Hepatocyte (in vitro differentiated cells): ENCODE results near the gene FHL3. TPM values are rescaled to one million over a fixed set of nuclear protein-coding genes. Genes with fewer than 3 reads are reported as not detected.

Source experiments
- DNase-seq: peaks from one replicate; pipeline ENCODE4 v3.0.0-alpha.2; 2016; ENCODE audit warnings: low spot score
- H2AFZ ChIP-seq: fragments of 200-600 bp; sonication (generic); 2 replicates; pipeline ENCODE4 v1.6.0; 2016; ENCODE audit warnings: antibody characterized with exemption, mild to moderate bottlenecking
- H3K27ac ChIP-seq: fragments of 200-600 bp; sonication (generic); 2 replicates; pipeline ENCODE4 v1.5.1; 2016; ENCODE audit warnings: mild to moderate bottlenecking
- H3K27me3 ChIP-seq: fragments of 200-600 bp; sonication (generic); 2 replicates; pipeline ENCODE4 v1.6.1; 2016
- H3K36me3 ChIP-seq: fragments of 200-600 bp; sonication (generic); replicated peaks from 2 replicates; pipeline ENCODE4 v1.5.1; 2016; ENCODE audit warnings: low read depth; ENCODE audit not compliant: insufficient read depth
- H3K4me1 ChIP-seq: fragments of 200-600 bp; sonication (generic); 2 replicates; pipeline ENCODE4 v1.5.1; 2016; ENCODE audit warnings: mild to moderate bottlenecking, moderate library complexity; ENCODE audit not compliant: insufficient read depth
- H3K4me2 ChIP-seq: fragments of 200-600 bp; sonication (generic); 2 replicates; pipeline ENCODE4 v1.6.0; 2016
- H3K4me3 ChIP-seq: fragments of 200-600 bp; sonication (generic); 2 replicates; pipeline ENCODE4 v1.5.1; 2016; ENCODE audit warnings: mild to moderate bottlenecking
- H3K79me2 ChIP-seq: fragments of 200-600 bp; sonication (generic); 2 replicates; pipeline ENCODE4 v1.6.0; 2017; ENCODE audit warnings: mild to moderate bottlenecking
- H3K9me2 ChIP-seq: fragments of 200-600 bp; sonication (generic); replicated peaks from 2 replicates; pipeline ENCODE4 v1.6.0; 2017; ENCODE audit warnings: mild to moderate bottlenecking; ENCODE audit not compliant: insufficient read depth
- H3K9me3 ChIP-seq: fragments of 200-600 bp; sonication (generic); 2 replicates; pipeline ENCODE4 v1.5.1; 2016; ENCODE audit warnings: low read depth, mild to moderate bottlenecking
- H4K20me1 ChIP-seq: fragments of 200-600 bp; sonication (generic); 2 replicates; pipeline ENCODE4 v1.6.0; 2016; ENCODE audit warnings: mild to moderate bottlenecking; ENCODE audit not compliant: insufficient read depth, poor library complexity, severe bottlenecking
- EZH2 ChIP-seq: fragments of 200-600 bp; sonication (generic); IDR thresholded peaks from 2 replicates; pipeline ENCODE4 v1.6.1; 2016; ENCODE audit warnings: antibody characterized with exemption, mild to moderate bottlenecking, borderline replicate concordance
- EZH2phosphoT487 ChIP-seq: fragments of 200-600 bp; sonication (generic); IDR thresholded peaks from one replicate; pipeline ENCODE4 v1.6.1; 2018; ENCODE audit warnings: antibody characterized with exemption, mild to moderate bottlenecking, low read depth, moderate library complexity; ENCODE audit not compliant: unreplicated experiment, severe bottlenecking
- WGBS: methylation state at CpG from one replicate; pipeline ENCODE4 v1.1.6; 2016; ENCODE audit warnings: low lambda C conversion rate; ENCODE audit errors: missing lambda C conversion rate; 5-methylcytosine and 5-hydroxymethylcytosine counted together
- polyA plus RNA-seq: library from polyadenylated mRNA; unstranded; fragments of >200 nt; fragmentation: Nextera tagmentation; extraction: Ambion mirVana; gene quantifications from 2 replicates; pipeline ENCODE4 v1.2.1, GENCODE V29; 2016
- total RNA-seq: library from RNA; depleted of rRNA; stranded (reverse); fragments of >200 nt; gene quantifications from 2 replicates; pipeline ENCODE4 v1.2.3, GENCODE V29; 2014
- TF ChIP-seq, protein P1 (sequence below): fragments of 200-600 bp; sonication (generic); IDR thresholded peaks from 2 replicates; pipeline ENCODE4 v1.5.1; 2016; ENCODE audit warnings: antibody characterized with exemption, mild to moderate bottlenecking; ENCODE audit not compliant: poor library complexity

The FHL3 gene
- total and polyA plus RNA-seq, 2 experiments from 2014 or later = 27.2 to 28.6 TPM

DNA sequence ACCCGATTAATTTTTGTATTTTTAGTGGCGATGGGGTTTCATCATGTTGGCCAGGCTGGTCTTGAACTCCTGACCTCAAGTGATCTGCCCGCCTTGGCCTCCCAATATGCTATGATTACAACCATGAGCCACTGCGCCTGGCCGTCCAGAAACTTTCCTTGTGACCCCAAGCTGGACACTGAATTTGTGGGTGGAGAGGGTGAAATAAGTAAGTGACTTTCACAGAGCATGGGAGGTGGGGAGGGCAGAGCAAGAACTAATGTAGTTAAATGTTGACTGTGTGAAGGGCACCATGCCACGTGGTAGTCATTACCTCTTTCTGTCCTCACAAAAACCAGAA, 4.5 kb upstream of the FHL3 start:
- no peaks in the 10 kb centered on the region for H3K9me3 ChIP-seq

DNA sequence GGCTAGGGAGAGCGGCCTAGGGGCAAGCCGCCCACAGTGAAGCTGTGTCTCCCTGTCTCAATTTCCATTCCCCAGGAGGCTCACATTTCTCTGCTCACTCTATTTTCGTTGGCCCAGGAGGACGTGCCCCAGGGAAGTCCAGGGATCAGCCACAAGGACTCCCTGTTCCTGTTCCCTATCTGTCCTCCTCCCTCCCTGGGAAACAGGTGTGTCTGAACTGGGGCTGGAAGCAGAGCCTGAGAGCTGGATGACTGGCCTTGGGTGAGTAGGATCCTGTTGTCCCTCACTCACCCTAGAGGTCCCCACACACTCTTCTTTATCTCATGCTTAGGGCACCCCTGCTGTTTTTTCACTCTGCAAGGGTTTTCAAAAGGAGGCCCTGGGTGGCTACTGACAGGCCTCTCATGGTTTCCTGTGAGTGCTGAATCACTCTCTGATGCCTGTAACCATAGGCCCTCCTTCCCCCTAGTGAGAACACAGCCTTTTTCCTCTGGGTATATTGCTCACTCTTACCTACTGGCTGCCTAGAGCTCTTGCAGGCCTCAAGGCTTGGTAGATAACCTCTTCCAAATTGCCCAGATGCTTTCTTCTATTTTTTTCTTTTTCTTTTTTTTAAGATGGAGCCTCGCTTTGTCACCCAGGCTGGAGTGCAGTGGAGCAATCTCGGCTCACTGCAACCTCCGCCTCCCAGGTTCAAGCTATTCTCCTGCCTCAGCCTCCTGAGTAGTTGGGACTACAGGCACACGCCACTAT, 4.0 kb upstream of the FHL3 start:
- no peaks in the 10 kb centered on the region for H3K9me2 ChIP-seq
- peak overlapping the region; percentile 46 for H3K27ac ChIP-seq
- H3K4me1 ChIP-seq = peaks cover 20% of the 10 kb centered on the region
- peaks cover 20% of the 10 kb centered on the region for H3K79me2 ChIP-seq
- no peaks in the 10 kb centered on the region for H3K27me3 ChIP-seq
- H2AFZ ChIP-seq = no peak overlapping the region
- WGBS = 74% methylated on average over 8 of the region's 8 CpGs
- no peak overlapping the region for H3K4me3 ChIP-seq
- TF ChIP-seq EZH2phosphoT487 (no peak), EZH2 (no peak)
- TF ChIP-seq, protein P1, sequence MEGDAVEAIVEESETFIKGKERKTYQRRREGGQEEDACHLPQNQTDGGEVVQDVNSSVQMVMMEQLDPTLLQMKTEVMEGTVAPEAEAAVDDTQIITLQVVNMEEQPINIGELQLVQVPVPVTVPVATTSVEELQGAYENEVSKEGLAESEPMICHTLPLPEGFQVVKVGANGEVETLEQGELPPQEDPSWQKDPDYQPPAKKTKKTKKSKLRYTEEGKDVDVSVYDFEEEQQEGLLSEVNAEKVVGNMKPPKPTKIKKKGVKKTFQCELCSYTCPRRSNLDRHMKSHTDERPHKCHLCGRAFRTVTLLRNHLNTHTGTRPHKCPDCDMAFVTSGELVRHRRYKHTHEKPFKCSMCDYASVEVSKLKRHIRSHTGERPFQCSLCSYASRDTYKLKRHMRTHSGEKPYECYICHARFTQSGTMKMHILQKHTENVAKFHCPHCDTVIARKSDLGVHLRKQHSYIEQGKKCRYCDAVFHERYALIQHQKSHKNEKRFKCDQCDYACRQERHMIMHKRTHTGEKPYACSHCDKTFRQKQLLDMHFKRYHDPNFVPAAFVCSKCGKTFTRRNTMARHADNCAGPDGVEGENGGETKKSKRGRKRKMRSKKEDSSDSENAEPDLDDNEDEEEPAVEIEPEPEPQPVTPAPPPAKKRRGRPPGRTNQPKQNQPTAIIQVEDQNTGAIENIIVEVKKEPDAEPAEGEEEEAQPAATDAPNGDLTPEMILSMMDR = no peak
- H3K9me3 ChIP-seq = no peaks in the 10 kb centered on the region
- no peaks in the 10 kb centered on the region for H3K36me3 ChIP-seq
- H4K20me1 ChIP-seq = no peaks in the 10 kb centered on the region
- peak; percentile 34 for DNase-seq
- H3K4me2 ChIP-seq = no peak overlapping the region

More for the DNA sequence above, 4.5 kb upstream of the FHL3 start:
- Histone ChIP-seq H3K4me2 (no peak overlapping the region), H3K9me2 (no peaks in the 10 kb centered on the region), H2AFZ (no peak overlapping the region), H3K4me1 (peaks cover 15% of the 10 kb centered on the region), H3K27me3 (no peaks in the 10 kb centered on the region), H3K27ac (no peak overlapping the region), H4K20me1 (peaks cover 4% of the 10 kb centered on the region), H3K79me2 (peaks cover 20% of the 10 kb centered on the region), H3K36me3 (no peaks in the 10 kb centered on the region), H3K4me3 (no peak overlapping the region)
- TF ChIP-seq, protein P1 = no peak
- TF ChIP-seq EZH2phosphoT487 (no peak), EZH2 (no peak)
- 89% methylated on average over 6 of the region's 6 CpGs for WGBS
- DNase-seq = no peak

DNA sequence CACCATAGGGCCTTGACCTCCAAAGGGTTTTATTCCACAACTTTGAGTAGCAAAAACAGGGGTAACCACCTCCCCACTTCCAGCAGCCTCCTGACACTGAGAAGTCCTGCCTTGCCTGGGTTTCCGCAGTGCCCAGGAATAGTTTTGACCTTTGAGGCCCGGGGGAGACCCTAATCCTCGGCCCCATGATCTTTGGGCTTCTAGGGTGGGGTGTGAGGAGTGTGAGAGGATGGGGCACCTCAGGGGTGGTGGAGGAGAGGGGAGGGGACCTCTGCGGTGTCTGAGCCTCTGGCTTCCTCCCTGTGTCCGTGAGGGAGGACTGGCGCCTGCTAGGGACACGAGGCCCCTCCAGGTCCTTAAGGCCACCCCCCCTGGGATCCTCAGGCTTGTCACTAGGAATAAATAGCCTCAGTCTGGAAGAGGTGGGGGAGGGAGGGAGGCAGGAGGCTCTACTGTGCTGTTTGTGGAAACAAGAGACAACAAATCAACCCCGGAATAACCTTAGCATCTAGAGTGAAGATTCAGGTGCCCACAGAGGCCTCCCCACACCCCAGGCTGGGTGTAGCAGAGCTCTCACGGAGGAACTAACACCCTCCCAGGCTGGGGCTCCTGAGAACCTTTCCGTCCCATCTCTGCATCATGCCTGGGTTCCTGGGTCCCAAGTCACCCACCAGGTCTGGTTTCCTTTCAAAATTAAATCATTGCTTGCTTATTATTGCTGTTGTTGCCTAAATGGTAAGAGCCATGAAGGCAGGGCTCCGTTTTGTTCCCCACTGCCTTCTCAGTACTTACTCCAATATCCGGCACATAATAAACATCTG, 904 bp upstream of the FHL3 start:
- no peaks in the 10 kb centered on the region for H3K9me3 ChIP-seq
- peak overlapping the region; percentile 85 for H3K4me3 ChIP-seq
- H2AFZ ChIP-seq = peak overlapping the region; percentile 80
- peak overlapping the region; percentile 99 for H3K4me2 ChIP-seq
- no peaks in the 10 kb centered on the region for H4K20me1 ChIP-seq
- H3K79me2 ChIP-seq = peaks cover 38% of the 10 kb centered on the region
- H3K27me3 ChIP-seq = no peaks in the 10 kb centered on the region
- 71% methylated on average over 12 of the region's 12 CpGs for WGBS
- peaks cover 22% of the 10 kb centered on the region for H3K4me1 ChIP-seq
- H3K9me2 ChIP-seq = no peaks in the 10 kb centered on the region
- TF ChIP-seq, protein P1 = no peak
- TF ChIP-seq EZH2phosphoT487 (no peak), EZH2 (no peak)
- H3K27ac ChIP-seq = peak overlapping the region; percentile 72
- H3K36me3 ChIP-seq = no peaks in the 10 kb centered on the region
- DNase-seq = no peak
